ENCODE data around the gene ETV3L.

ETV3L gene

DNA sequence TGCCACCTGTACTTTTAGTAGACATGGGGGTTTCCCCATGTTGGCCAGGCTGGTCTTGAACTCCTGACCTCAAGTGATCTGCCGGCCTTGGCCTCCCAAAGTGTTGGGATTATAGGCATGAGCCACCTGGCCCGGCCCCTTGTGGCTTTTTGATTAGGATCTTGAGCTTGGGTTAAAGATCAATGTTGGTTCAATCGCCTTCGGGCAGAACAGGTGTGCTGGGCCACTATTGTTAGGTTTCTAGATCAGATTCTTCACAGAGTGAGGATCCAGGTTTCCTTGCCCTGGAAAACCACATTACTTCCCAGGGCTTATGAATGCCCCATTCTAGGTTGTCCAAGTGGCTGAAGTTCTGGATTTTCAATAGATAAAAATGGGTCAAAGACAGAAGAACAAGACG, 32.5 kb upstream of the ETV3L start:
- no peak for FAIRE-seq
- no peak for DNase-seq (ENCODE audit: low spot score)

DNA sequence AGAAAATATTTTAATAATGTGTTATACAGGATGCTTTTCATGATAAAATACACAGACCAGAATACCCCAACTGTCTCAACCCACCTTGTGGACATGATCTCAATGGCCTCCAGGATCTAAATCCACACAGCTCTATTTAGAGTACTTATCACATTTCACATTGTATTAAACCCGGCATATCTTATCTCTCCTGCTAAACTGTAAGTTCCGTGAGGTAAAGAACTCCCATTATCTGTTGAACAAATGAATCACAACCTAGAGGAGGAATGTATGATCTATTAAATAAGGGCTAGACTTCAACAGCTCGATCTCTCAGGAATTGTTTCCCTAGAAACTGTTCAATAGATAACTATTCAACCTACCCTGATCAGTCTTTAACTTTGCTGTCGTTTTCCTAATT, 31.7 kb upstream of the ETV3L start:
- FAIRE-seq (no peak), DNase-seq (ENCODE audit: low spot score) (no peak)

DNA sequence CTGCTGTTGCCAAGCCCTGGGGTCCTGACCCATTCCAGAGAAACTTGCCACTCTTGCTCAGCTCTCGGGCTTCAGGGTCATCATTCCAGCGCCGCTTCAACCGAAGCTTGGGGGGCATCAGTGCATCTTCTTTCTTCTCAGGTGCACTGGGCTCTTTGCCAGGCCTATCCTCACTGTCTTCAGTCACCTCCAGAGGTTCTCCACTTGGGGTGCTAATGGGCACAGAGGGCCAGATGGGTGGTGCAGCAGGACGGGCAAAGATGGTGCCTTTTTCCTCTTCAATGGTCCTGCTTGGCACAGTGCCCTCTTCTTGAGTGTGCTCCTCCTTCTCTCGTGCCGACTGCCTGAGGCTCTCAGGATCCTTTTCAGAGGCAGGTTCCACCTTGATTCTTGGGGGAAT, 25.2 kb upstream of the ETV3L start:
- FAIRE-seq (no peak), DNase-seq (ENCODE audit: low spot score) (no peak)

DNA sequence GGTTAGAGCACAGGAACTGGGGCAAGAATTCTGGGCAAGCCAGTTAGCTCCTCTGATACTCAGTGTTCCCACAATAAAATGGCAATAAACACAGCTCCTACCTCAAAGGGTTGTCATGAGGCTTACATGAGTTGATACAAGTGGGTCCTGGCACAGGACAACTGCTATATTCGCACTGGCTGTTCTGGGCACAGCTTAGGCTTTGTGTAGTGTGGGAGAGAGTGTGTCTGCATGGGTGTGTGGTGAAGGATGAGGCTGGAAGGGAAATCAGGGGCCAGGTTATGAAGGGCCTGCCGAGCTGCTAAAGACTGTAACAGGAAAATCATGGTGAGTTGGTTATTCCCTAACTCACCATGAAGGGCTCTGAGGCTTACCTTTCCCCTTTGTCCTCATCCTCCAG, 19.8 kb upstream of the ETV3L start:
- DNase-seq (ENCODE audit: low spot score) (no peak), FAIRE-seq (no peak)

DNA sequence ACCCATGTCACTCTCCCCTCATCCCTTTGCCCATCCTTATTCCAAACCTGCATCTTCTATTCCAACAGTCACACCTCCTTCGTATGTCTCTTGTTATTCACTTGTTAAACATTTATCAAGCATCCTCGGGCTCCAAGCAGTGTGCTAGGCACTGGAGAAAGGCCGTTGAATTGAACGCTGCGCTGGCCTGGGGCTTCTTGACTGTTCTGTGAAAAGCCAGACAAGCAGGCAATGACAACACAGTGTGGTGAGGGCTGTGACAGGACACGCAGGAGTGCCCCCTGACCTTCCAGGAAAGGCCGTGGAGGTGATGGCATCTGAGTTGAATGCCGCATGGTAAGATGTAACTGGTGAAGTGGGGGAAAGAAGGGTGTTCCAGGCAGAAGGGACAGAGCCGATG, 19.4 kb upstream of the ETV3L start:
- FAIRE-seq: no peak
- DNase-seq (ENCODE audit: low spot score): no peak

DNA sequence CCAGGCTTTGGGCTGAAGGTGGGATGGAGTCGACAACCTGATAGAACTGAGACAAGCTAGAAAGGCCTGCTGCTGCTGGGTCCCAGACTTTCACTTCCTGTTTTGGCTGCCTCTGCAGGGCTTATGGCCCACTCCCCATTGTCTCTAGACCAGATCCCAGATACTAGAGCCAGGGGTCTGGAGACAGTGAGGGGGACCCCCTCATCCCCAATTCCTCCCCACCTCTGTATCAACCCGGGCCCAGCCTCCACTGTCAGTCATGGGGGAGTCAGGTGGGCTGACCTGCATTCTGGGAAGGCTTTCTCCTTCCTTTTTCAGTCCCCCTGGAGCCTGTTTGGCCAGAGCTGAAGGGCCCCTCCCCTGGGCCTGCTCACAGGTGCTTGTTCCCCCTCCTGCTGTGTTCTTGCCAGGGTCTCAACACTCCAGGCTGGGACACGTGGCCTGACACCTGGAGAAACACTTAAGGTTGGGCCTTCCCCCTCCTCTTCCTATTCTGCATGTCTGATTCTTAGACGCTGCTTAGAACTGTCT, 18.0 kb upstream of the ETV3L start:
- FAIRE-seq: no peak

DNA sequence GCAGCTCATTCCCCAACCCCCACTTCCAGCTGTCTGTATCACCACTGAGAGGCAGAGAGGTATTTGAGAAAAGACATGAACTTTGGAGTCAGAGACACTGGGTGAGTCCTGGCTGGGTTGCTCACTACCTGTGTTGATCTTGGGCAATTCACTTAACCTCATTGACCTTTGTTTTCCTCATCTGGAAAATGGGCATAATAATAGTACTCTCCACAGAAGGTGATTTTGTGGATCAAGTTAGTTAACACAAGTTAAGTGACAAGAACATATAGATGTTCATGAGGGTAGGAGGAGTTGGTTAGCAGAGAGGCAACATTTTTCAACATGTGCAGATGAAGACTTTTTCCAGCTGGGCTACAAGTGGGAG, 17.1 kb upstream of the ETV3L start:
- no peak for DNase-seq (ENCODE audit: low spot score)
- no peak for FAIRE-seq

More for the DNA sequence above, 18.0 kb upstream of the ETV3L start:
- no peak for DNase-seq (ENCODE audit: low spot score)

DNA sequence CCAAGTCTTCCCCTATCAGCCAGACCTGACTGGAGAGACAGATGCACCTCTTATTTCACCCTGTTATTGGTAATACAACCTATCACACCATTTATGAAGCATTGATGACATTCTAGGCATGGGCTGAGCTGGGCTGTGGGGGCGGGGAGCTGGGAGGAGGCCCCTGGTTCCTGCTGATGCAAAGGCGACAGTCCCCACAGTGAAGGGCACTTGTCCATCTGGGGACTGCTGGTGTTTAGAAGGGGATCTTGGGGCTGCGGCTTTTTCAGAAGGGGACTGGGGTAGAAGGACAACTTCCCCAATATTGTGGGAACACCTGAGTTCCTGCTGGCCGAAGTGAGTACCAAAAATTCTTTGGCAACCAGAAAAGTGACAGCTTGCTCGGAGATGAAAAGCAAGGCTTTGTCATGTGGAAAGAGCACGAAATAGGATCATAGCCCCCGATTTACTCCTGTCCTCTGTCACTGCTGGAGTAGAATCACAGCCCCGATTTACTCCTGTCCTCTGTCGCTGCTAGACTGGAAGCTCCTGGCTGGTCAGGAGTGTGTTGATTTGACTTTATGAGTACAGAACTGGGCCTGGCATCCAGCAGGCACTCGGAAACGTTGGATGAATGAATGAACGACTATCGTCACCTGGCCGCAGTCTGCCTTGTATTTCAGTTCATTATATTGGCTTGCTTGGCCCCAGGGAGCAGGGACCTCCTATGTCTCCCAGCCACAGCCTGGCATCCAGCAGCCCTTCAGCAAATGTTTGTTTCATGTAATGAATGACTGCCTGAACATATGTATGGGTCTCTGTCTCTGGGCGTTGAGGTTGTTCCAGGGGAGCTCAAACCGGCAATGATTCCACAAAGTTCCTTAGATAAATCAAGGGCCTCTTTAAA, 16.5 kb upstream of the ETV3L start:
- DNase-seq (ENCODE audit: low spot score) (no peak), FAIRE-seq (no peak)

DNA sequence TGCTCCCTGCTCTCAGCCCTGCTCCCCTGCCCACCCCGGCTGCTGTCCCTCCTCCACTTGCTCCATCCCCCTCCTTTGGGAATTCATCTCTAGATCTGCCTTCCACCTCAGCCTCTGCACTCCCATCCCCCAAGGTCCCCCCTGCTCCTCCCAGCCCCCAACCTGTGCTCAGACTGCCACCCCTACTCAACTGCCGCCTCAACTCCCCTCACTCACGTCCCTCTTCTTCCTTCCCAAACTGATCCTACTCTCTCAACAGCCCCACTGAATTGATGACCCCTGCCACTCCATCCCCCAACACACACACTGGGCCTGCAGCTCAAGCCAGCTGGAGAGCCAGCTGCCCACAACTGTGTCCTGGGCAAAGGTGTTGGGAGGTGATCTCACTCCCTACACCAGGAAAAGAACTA, 15.8 kb upstream of the ETV3L start:
- DNase-seq (ENCODE audit: low spot score) (no peak), FAIRE-seq (no peak)

DNA sequence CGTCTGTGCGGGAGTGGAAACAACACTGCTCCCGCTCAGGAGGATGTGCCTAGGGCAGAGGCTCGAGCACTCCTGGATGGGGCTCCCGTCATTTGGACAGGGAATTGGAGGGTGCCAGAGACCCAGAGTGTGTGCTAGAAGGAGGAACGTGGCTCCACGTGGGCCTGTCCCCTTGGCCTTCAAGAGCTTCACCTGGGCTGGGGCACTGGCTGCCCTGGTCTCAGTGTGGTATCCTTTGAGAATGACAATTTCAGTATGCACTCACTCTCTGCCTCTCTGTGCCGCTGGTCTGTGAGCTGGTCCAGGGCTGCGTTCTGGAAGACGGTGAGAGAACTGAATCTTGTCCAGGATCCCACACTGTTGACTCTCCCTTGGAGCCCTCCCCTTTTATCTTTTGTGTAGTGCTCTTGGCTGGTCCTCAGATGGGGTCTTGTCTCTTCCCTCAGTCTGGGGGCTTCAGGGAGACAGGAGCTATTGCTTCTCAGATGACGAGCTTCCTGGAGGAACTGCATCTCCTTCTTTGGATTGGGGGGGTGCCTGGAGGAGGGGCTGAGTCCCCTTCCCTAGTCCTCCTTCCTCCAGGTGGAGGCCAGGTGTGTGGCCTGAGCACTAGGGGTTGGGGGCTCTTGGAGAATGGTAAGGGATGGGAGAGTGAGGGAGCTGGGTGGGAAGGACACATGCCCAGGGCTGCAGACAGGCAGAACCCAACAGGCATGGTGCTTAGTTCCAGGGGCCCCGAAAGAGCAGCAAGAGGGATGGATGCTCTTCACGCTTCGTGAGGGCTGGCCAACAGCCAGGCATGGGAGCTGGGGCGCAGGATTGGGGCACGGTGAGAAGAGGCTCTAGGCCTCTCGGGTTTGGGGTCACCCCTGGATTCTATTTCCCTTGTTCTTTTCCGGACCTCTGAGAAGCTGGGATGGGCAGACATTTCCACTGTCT, 14.8 kb upstream of the ETV3L start:
- no peak for DNase-seq (ENCODE audit: low spot score)
- FAIRE-seq: no peak

DNA sequence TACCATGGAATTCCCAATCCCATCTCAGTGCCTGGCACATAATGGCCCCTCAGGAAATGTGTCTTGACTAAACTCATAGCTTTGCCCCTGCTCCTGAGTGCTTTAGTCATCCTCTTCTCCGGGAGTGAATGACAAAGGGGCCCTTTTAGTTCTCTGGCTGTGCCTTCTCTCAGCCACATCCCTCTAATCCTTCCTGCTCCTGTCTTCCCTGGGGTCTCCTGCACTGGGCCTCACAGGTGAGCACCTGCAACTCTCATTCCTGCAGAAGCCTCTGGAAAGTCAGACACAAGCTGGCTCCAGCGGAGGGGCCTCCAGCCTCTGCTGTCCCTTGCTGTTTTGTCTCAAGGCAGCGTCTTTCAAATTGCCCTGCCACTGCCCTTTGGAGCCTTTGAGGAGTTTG, 14.0 kb upstream of the ETV3L start:
- FAIRE-seq: no peak

DNA sequence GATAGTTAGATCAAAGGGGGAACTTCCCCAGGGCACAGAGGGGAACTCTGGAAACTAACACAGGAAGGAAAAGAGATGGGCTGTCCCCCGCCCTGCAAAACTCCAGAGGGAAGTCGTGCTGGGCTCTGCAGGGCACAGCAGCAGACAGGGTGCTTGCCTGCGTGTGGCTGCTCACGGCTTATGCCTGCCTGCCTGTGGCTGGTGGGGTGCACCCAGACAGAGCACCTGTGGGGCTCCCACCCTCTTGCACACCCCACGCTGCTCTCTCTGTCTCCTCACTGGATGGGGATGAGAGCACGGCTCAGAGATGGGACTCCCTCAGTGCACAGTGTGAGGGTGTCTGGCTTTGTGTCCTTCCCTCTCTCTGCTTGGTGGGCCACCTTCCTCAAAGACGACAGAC, 13.5 kb upstream of the ETV3L start:
- FAIRE-seq: no peak
- DNase-seq (ENCODE audit: low spot score): no peak

More for the DNA sequence above, 14.0 kb upstream of the ETV3L start:
- no peak for DNase-seq (ENCODE audit: low spot score)

DNA sequence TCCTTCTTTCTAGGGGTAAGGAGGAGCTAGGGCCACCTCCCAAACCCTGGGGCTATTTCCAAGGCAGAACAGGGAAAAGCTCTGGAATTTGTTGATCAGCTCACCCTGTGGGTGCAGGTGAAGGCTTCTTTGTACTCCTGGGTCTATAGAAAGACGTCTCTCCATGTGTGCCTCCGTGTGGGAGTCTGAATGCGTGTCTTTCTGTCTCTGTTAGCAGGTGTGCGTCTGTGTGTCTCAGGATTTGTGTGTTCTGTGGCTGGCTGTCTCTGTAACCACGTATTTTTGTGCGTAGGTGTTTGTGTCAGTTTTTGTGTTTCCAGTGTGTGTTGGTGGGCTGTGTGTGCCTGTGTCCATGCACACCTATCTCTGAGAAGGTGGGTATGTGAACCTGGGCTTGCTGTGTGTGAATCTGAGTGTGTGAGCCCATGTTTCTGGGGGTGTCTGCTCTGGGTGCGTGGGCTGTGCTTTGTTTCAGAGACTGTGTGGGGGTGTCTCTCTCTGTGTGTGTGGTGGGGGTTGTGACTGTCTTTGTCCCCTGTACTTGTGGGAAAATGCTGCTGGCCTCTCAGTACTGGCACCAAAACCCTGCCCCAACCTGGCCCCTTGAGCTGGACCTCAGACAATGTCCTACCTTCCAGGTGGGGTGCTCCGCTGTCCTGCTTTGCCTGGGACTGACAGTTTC, 12.7 kb upstream of the ETV3L start:
- DNase-seq (ENCODE audit: low spot score): no peak
- no peak for FAIRE-seq

DNA sequence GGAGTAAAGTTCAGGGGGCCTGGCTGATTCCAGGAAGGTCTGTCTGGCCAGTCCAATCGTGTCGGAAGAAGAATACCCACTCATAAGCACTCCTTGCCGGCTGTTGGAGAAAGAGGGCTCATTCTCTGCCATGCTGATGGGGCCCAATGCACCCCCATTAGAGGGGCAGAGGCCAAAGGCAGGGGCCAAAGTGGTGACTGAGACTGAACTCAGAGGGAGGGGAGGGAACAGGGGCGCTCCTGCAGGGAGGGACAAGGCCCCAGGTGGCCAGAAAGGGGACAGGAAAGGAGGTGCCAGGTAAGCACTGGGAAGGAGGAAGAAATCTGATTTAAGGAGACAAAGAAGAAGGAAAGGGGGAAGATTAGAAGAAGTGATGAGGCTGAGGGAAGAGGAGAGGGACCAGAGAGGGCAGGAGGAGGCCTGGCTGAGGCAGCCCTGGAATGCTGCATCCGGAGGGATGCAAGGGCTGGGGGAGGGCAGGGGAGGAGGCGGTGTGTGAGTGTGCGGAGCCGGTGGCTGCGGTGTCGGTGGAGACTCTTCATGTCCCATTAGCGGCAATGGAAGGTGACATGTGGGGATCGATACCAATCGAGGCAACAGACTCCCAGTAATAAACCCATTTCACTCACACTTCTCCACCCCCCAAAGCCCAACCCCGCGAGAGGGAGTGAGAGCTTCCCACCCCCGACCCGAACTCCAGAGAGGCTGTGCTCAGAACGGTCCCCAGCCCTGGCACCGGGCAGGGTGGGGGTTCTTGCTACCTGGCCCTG, 12.0 kb upstream of the ETV3L start:
- DNase-seq (ENCODE audit: low spot score) (no peak), FAIRE-seq (no peak)

DNA sequence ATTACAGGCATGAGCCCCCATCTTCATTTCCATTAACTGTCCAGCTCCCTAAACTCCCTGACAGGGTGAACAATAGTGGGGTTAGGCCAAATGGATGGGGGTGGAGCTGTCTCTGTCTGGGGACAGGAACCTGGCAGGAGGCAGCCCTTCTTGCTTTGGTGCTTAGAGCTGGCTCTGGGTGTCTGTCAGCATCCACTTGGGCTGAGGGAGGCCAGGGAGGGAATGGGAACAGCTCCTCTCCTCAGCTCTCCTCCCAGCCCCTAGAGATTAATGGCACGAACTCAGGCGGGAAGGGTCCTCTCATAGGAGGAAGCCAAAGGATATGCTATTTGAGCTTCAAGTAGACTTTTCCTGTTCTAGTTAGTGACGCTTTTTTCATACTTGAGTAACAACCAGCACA, 11.1 kb upstream of the ETV3L start:
- FAIRE-seq: no peak
- no peak for DNase-seq (ENCODE audit: low spot score)

DNA sequence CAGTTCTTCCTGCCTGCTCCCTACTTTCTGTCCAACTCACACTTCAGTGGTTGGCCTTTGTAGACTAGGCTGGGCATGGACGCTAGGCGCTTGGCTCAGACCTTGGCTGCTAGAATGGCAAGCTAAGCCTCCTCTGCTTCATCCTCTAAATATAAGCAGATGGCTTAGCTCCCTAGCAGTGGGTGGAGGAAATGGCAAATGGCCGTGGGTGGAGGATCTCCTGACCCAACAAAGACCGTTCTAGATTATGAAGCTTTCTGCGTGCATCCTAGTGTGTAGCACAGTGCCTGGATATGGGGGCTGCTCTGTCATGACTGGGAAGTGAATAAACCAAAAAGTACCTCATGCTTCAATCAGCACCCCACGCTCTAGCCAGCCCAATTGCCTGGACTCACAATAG, 10.4 kb upstream of the ETV3L start:
- FAIRE-seq (no peak), DNase-seq (ENCODE audit: low spot score) (no peak)

DNA sequence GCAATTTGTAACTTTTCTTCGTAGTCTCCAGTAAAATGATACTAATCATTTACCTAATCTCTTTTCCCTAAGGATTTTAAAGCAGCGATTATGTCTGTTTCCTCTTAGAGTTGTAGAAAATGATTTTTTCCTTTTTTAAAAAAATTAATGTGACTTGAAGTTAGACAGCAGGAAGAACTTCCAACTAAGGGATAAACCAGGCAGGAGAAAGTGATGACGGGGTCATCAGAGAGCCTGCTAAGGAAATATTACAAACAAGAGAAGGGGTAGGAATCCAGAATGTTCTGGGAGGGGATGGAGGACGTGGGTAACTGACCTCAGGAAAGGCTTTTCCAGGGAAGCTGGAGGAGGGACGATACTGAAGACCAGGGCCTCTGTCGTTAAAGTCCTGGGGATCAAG, 8.8 kb upstream of the ETV3L start:
- DNase-seq (ENCODE audit: low spot score) (no peak), FAIRE-seq (no peak)

DNA sequence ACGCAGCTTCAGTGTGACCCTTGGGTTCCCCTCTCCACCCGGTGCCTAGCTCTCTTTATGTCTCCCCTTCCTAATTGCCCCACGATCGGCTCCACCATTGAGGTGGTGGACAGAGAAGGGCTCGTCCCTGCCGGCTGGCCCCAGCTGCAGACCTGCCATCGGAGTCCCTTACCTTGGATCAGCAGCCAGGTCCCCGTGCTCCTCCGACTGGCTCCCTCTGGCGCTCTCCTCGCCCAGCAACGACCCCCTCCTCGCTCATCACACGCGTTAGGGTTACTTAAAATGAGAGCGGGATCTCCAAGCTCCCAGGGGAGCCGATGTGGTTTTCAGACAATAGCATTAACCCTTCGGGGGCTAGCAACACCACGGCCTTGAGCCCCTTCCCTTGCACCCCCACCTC, 8.1 kb upstream of the ETV3L start:
- FAIRE-seq (no peak), DNase-seq (ENCODE audit: low spot score) (no peak)

DNA sequence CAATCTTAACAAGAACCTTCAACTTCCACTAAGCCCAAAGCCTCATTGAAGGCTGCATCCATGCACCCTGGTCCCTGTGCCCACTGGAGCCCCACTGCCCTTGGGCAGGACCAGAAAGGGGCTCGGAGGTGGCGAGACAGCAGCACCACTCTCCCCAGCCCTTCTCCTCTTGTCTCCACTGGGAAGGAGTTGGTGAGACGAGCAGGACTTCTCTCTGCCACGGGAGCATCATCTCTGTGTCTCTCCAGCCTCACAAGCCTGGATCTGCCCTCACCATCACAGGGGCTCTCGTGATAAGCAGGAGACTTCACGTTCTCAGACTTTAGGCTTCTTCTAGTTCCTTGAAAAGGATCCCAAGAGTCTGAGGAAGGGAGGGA, 7.2 kb upstream of the ETV3L start:
- DNase-seq (ENCODE audit: low spot score) (no peak), FAIRE-seq (no peak)

DNA sequence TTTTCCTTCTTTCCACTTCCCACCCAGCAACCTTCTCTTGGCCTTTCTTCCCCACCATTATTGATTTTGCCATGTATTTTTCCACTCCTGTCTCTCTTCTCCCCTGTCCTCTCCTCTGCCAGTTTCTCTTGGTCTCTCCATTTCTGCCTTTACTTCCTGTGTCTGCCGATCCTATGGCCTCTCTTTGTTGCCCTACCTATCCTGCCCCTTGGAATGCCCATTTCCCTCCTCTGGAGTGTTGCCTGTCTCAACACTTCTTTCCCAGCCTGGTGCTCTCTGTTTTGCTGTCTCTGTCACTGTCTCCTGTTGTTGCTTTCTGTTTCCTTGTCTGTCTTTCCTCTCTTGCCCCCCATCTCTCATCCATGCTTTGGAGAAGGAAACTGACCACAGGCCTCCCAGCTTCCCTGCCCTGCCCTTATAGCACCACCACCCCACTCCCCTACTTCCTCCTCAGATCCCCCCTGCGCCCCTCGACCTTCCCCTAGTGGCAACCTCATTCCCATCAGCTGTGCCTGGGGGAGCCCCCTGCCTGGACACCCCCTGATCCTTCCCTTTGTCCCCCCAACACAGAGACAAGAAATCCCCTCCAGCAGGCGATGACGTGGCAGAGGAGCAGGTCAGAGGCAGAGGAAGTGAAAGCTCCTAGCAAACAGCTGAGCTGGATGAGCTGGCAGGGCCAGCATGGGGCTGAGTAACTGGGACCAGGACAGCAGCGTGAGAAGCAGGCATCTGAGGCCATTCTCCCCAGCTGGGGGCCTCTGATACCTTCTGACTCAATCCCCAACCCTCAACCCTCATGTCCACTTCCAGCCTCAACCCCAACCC, 6.6 kb upstream of the ETV3L start:
- DNase-seq (ENCODE audit: low spot score) (peak; percentile 79), FAIRE-seq (no peak)

All from RCC 7860 (cell line).